GM12865 (cell line): ENCODE results near the gene HES1.
"Not testable (repeated sequence)": the region's sequence is repeated elsewhere in the genome, so short reads cannot be mapped to it uniquely, and the experiment has no call there.

Experiments
- DNase-seq: peaks from one replicate; pipeline ENCODE4 v3.0.0; 2010; ENCODE audit warnings: low read depth
- H3K4me3 ChIP-seq: 2 replicates; pipeline ENCODE4 v1.5.1; 2011; ENCODE audit warnings: mild to moderate bottlenecking, low read depth, low read length, control low read depth
- TF ChIP-seq, protein P1 (sequence below): IDR thresholded peaks from 2 replicates; pipeline ENCODE4 v1.5.1; 2011; ENCODE audit warnings: low read length, control low read depth, low read depth, inconsistent platforms; ENCODE audit not compliant: insufficient read depth; ENCODE audit errors: missing control alignments

Gene HES1

DNA sequence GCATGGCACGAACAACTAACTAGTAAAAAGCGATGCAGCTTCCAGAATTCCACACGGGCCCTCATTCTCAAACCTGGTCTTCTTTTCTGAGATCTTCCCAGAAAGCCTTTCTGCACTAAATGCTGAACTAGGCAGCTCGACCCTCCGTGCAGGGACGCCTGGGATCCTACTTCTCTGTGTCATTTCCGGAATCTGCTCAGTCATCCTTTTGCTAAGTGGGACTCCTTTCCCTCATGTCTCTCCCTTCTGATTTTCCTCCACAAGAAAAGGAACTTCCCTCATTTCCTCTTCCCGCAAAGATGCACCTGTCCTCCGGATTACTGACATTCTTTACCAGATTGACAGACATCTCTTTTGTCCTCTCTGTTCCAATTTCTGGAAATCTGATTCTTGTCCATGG, 9.2 kb upstream of the HES1 start:
- H3K4me3 ChIP-seq = no peak overlapping the region
- no peak for DNase-seq
- TF ChIP-seq, protein P1, sequence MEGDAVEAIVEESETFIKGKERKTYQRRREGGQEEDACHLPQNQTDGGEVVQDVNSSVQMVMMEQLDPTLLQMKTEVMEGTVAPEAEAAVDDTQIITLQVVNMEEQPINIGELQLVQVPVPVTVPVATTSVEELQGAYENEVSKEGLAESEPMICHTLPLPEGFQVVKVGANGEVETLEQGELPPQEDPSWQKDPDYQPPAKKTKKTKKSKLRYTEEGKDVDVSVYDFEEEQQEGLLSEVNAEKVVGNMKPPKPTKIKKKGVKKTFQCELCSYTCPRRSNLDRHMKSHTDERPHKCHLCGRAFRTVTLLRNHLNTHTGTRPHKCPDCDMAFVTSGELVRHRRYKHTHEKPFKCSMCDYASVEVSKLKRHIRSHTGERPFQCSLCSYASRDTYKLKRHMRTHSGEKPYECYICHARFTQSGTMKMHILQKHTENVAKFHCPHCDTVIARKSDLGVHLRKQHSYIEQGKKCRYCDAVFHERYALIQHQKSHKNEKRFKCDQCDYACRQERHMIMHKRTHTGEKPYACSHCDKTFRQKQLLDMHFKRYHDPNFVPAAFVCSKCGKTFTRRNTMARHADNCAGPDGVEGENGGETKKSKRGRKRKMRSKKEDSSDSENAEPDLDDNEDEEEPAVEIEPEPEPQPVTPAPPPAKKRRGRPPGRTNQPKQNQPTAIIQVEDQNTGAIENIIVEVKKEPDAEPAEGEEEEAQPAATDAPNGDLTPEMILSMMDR = no peak

DNA sequence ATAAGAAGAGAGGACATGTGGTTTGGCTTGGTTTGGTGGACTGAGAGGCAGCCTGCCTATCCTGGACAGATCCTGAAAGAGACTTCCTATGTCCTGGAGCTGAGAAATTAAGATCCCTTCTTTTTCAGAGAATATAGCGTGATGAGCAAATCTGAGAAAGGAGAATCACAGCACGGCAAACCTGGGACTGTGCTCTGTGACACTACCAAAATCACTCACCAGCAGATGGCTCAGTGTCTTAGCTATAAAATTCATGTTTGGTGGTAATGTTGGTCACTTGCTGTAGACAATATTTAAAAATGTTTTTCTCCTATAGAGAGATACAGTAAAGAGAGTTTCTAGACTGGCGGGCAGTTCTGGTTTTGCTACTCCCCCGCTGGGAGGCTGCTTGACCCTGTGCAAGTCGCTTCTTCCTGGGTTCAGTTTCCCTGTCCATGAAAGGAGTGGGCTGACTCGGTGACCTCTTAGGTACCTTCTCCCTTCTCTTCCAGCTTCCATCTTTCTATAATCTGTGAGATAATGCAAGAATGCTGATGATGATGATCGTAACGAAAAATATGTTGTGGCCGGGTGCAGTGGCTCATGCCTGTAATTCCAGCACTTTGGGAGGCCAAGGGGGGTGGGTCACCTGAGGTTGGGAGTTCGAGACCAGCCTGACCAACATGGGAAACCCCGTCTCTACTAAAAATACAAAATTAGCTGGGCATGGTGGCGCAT, 7.6 kb upstream of the HES1 start:
- peak; percentile 49 for DNase-seq
- TF ChIP-seq, protein P1 = peak; percentile 8
- no peak overlapping the region for H3K4me3 ChIP-seq

- H3K4me3 ChIP-seq, DNase-seq: not testable (repeated sequence)
These were observed 7.0 kb upstream of the HES1 start for GRCh38 chr3:194128919-194129295.

GRCh38 chr3:194129581-194130133, 6.3 kb upstream of the HES1 start:
- DNase-seq = no peak
- TF ChIP-seq, protein P1 = no peak
- H3K4me3 ChIP-seq = no peak overlapping the region

DNA sequence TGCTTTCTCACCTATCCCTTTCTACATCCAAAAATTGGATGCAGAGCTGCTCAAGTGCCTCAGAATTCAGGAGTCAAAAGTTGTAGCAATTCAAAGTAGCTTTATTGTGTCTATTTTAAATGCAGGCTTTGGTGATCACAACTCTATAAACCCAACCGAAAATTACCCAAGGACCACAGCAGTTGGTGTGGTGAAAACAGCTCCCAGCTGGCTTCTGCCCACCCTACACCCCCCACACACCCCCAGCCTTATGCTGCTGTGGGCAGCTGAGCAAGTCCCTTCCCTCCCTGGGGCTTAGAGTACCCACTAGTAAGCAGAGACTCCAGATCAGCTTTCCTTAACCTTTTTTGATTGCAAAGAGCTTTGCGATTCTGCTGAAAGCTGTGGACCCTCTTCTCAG, 5.8 kb upstream of the HES1 start:
- no peak overlapping the region for H3K4me3 ChIP-seq
- no peak for DNase-seq
- TF ChIP-seq, protein P1 = no peak

DNA sequence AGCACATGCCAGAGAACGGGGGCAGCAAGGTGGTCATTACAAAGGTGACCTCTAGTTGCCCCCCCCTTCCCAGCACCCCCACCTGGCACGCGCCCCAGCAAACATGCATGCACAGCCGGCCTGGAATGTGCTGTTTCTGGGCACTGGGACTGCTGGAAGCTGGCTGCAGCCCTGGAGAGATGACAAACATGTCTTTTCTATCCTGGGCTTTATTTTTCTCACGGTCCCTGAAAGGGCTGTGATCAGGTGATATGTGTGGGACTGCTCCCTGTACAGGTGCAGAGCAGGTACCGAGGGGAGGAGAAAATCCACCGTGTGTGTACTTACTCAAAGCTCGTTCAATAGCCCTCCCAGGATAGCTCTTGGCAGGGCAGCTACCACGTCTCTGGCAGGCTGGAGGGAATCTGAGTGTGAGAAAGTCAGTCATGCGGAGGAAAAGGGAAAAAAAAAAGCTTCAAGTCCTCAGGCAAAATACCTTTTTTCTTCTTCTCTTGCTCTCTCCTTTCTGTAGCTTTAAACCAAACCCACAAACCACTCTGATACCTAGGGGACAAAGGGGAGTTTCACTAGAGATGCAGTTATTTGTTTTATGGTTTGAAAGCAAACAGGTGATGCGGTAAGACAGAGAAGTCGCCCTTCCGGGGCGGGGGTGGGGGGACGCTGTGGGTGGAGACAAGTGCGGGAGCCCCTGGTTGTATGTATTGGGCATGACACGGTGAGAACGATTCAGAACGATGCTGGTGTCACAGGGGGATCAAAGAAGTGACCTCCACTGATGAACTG, 5.0 kb upstream of the HES1 start:
- peak; percentile 92 for DNase-seq
- H3K4me3 ChIP-seq = no peak overlapping the region
- TF ChIP-seq, protein P1 = no peak

- no peak overlapping the region for H3K4me3 ChIP-seq
- DNase-seq = no peak
- TF ChIP-seq, protein P1 = no peak
These were observed 3.3 kb upstream of the HES1 start for GRCh38 chr3:194132465-194133286.
